OCI-LY1 (cell line): ENCODE data around the gene TUBB2B.

Experiments
- EZH2 ChIP-seq: fragments of 200-600 bp; sonication (generic), shearing (Covaris generic); IDR thresholded peaks from 2 replicates; pipeline ENCODE4 v1.8.0; 2017; ENCODE audit warnings: borderline replicate concordance, mixed run types, mild to moderate bottlenecking, antibody characterized with exemption, low read length, moderate library complexity, mixed read lengths
- TF ChIP-seq, protein P1 (sequence below): fragments of 200-600 bp; sonication (generic), shearing (Covaris generic); IDR thresholded peaks from 2 replicates; pipeline ENCODE4 v1.5.1; 2017; ENCODE audit warnings: mild to moderate bottlenecking, antibody characterized with exemption, low read length, moderate library complexity, mixed read lengths

DNA sequence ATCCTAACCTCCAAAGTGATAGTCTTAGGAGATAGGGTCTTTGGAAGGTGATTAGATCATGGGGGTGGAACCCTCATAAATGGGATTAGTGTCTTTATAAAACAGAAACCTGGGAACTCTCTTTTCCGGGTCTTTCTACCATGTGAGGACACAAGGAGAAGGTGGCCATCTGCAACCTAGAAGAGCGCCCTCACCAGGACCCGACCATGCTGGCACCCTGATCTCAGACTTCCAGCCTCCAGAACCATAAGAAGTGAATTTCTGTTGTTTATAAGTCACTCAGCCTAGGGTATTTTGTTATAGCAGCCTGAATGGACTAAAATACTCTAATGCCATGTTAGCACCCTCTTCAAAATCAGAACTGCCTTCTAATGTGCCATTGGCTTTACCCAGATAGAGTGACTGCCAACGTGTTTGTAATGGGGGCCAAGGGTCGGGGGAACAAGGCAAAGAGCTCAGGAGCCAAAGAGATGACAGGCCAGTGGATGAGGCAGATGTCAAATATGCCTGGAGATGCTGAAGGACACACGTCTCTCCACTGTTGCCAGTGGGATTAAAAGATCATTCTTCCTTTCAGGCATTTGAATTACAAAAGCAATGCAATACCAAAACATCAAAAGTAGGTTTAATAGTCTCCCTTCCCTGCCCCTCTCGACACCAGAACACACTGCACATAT, 21.0 kb downstream of the TUBB2B start:
- TF ChIP-seq, protein P1, sequence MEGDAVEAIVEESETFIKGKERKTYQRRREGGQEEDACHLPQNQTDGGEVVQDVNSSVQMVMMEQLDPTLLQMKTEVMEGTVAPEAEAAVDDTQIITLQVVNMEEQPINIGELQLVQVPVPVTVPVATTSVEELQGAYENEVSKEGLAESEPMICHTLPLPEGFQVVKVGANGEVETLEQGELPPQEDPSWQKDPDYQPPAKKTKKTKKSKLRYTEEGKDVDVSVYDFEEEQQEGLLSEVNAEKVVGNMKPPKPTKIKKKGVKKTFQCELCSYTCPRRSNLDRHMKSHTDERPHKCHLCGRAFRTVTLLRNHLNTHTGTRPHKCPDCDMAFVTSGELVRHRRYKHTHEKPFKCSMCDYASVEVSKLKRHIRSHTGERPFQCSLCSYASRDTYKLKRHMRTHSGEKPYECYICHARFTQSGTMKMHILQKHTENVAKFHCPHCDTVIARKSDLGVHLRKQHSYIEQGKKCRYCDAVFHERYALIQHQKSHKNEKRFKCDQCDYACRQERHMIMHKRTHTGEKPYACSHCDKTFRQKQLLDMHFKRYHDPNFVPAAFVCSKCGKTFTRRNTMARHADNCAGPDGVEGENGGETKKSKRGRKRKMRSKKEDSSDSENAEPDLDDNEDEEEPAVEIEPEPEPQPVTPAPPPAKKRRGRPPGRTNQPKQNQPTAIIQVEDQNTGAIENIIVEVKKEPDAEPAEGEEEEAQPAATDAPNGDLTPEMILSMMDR, result no peak
- no peak for TF ChIP-seq EZH2
